MG63 (cell line): ENCODE results near the gene BRD3. TPM values are rescaled to one million over a fixed set of nuclear protein-coding genes. Genes with fewer than 3 reads are reported as not detected.

Source experiments
- DNase-seq: peaks from one replicate; pipeline ENCODE4 v3.0.0-alpha.2; 2020
- H3K27me3 ChIP-seq: fragments of 250-450 bp; sonication (Bioruptor Pico); 2 replicates; pipeline ENCODE4 v1.5.1; 2020; ENCODE audit warnings: mild to moderate bottlenecking, moderate library complexity
- H3K36me3 ChIP-seq: fragments of 250-450 bp; sonication (Bioruptor Pico); 2 replicates; pipeline ENCODE4 v1.5.1; 2020; ENCODE audit warnings: mild to moderate bottlenecking, moderate library complexity
- H3K4me3 ChIP-seq: fragments of 250-450 bp; sonication (Bioruptor Pico); 2 replicates; pipeline ENCODE4 v1.5.1; 2020; ENCODE audit warnings: mild to moderate bottlenecking, moderate library complexity
- H3K9me3 ChIP-seq: fragments of 250-450 bp; sonication (Bioruptor Pico); 2 replicates; pipeline ENCODE4 v1.5.1; 2020; ENCODE audit warnings: mild to moderate bottlenecking, moderate library complexity
- total RNA-seq: library from RNA; depleted of rRNA; stranded (reverse); fragments of >200 nt; shearing (Covaris generic); gene quantifications from 2 replicates; pipeline ENCODE4 v1.2.3, GENCODE V29; 2014; ENCODE audit warnings: low replicate concordance

BRD3 gene
- total RNA-seq, 1 experiment from 2014 or later, result 5.0 TPM

DNA sequence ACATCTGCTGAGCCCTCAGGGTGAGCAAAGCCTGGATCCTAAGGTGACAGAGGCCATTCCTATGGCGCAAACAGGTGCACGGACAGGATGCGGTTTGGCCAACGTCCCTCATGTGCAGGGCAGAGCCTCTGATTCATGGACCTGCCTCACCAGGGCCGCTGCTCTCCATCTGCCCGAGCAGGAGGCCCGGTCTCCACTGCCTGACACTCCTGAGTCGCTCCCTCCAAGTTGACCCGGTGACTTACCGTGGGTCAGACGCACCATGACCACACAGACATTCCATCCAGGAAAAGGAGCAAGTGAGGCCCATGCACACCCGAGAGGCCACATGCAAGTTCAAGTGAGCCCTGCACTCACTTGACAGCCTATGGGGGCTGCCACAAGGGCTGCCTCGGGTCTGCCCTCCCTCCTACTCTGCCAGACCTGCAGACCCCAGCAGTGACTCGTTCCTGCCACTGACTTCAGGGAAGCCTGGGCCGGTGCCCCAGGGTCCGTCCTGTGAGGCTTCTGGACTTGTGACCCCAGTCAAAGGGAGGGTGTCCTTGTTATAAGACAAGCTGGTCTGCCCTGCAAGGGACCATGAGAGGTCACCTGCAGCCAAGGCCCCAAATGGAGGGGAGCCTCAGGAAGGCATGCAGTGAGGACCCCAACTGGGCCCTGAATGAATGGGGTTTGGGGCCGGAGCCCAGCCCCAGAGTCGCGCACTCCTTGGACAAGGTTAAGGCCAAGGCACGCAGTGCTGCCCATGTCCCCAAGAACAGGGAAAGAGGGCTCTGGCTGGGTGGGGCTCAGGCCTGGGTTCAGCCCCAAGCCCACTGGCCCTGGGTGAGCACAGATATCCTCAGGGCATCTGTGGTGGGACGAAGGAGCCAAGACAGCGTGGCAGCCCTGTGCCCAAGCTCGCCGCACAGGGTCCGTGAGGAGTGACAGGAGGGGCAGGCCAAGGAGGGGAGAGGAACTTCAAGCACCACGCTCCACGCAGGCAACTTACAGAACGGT is 32.5 kb downstream of the BRD3 start:
- Histone ChIP-seq H3K27me3 (no peaks in the 10 kb centered on the region), H3K4me3 (no peak overlapping the region), H3K9me3 (peaks cover 8% of the 10 kb centered on the region), H3K36me3 (peaks cover 63% of the 10 kb centered on the region)
- DNase-seq, result no peak

DNA sequence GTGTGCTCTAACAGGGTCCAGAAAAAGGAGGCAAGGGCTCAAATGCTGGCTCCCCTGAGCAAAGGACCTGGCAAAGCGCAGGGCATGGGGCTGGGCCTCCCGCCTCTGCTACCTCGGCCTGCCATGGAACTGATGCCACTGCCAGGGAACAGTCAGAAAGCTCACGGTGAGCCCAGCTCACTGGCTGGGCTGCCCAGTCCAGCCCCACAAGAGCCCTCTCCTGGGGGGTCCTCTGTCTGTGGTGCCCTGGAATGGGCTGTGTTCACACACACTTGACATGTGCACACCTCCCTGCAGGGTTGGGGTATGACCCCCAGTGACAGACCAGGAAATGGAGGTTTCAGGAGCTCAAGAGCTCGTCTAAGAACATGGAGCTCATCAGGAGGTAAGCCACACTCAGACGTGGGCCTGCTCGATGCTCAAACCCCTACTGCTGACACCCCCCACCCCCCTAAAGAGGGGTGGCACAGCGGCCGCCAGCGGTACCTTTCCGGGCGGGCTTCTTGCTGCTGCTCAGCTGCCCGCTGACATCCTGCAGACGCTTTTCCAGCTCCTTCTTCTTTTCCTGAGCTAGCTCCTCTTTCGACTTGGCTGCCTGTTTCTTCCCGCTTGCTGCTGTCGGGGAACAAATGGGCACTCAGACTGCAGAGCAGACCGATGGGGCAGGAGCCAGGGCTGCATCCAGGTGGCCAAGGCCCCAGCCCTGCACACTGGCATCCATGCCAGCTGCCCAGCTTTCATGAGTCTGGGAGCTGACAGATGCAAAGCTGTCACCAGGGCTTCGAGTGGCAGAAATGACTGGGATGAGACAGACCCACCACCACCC is 33.4 kb downstream of the BRD3 start:
- H3K27me3 ChIP-seq, result no peaks in the 10 kb centered on the region
- peaks cover 8% of the 10 kb centered on the region for H3K9me3 ChIP-seq
- H3K36me3 ChIP-seq, result peaks cover 56% of the 10 kb centered on the region
- no peak overlapping the region for H3K4me3 ChIP-seq
- DNase-seq, result no peak

DNA sequence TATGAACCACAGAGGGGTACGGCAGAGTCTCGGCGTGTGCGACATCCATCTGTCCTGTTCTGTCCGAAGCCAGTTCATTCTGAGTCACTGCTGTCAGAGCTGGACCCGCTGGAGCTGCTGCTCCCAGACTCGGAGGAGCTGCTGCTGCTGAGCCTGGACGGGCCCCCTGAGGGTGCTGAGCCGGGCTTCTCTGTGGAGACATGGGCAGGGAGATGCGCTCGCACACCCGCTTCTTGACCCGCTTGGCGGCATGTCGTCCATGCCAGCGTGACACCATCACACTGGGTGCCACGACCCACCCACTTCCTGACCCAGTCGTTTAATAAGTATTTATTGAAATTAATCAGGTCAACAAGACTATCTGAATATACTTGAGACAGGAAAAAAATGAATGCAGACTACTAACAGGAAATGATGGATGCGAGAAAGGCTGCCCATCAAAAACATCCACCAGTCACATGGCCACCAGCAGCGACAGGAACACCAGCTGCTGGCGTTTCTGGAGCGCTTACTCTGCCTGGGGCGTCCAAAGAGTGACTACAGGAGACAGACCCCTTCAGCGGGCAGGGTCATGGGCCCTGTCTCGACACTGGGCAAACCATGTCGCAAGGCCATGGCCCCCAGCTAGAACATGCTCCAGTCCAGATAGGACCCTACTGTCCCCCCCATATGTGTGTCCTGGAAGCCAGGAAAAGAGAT is 34.2 kb downstream of the BRD3 start:
- DNase-seq, result no peak
- H3K27me3 ChIP-seq, result no peaks in the 10 kb centered on the region
- H3K4me3 ChIP-seq, result no peak overlapping the region
- peaks cover 48% of the 10 kb centered on the region for H3K36me3 ChIP-seq
- peaks cover 8% of the 10 kb centered on the region for H3K9me3 ChIP-seq

DNA sequence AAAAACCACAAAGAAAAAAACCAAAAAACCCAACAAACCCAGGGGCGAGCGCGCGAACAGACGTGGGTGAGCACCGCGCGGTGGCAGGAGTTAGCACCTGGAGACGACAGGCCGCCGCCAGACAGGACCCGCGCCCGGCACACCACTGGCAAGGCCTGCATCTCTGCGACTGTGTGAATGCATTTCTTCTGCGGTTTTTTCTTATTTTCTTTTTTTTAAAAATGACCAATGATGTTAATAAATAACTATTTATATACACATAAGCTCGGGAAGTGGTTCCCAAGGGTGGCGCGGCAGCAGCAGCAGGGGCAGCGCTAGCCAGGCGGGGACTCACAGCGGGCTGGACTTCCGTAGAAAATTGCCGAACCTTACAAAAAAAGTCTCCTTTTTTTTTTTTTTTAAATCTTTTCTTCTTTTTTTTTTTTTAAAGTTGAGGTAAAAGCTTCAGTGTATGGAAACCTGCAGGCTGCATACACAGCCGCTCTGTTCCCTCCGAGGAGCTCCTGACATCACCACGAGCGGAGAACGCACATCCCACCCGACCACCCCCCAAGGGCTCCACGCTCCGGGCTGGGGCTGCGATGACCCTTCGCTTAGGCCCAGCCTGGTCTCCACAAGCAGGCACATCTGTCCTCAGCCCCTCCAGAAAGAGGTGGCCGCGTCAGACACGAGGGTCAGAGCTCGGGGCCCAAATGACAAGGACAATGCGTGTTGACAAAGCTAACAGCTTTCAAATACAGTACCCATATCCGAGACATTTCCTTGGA is 35.2 kb downstream of the BRD3 start:
- no peak for DNase-seq
- Histone ChIP-seq H3K9me3 (no peaks in the 10 kb centered on the region), H3K27me3 (no peaks in the 10 kb centered on the region), H3K4me3 (no peak overlapping the region), H3K36me3 (peaks cover 40% of the 10 kb centered on the region)

DNA sequence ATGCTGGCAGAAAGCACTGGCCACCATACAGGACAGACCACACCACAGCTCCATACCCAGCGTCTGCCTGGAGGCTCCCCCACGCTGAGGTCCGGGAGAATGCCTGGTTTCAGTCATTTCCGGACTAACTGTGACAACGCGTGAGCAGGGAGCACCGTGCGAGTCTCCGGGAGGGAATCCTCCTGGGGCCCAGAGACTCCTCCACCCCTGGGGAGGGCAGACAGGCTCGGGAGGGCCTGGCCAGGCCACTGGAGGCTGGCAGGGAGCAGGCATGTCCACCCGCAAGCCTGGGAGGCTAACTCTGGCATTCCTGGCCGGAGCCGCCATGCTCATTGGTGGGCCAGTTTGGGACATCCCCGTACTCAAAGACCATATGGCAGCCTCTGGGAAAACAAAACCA is 36.0 kb downstream of the BRD3 start:
- Histone ChIP-seq H3K36me3 (peaks cover 34% of the 10 kb centered on the region), H3K4me3 (no peak overlapping the region), H3K27me3 (no peaks in the 10 kb centered on the region), H3K9me3 (no peaks in the 10 kb centered on the region)
- DNase-seq, result no peak

DNA sequence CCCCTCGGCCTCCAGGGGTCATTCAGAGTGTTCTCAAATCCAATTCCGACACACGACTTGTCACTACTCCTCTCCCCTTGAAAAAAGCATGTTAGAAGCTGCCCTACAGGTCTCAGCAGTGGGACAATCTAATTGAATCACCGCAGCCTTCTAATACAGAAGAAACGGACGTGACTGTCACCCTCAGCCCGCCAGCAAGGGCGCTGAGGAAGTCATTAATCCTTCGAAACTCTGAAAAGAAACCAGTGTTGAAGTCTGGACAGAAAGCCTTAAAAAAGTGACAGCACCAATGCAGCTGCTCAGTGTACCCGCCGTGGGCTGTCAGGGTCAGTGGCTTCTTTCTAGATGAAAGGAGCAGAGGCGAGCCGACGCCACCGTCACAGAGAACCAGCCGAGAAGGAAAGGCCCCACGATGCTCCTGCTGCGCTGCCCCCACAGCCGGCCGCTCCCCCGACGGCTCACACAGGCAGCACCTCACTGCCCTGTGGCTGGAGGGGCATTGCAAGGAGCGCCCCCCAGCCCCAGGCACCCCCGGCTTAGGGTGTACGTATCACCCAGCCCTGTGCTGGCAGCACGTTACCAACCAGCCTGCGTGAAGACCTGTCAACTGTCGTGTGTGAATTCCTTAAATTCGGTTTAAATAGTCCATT is 36.9 kb downstream of the BRD3 start:
- Histone ChIP-seq H3K27me3 (no peaks in the 10 kb centered on the region), H3K36me3 (peaks cover 33% of the 10 kb centered on the region), H3K9me3 (no peaks in the 10 kb centered on the region), H3K4me3 (no peak overlapping the region)
- DNase-seq, result no peak

DNA sequence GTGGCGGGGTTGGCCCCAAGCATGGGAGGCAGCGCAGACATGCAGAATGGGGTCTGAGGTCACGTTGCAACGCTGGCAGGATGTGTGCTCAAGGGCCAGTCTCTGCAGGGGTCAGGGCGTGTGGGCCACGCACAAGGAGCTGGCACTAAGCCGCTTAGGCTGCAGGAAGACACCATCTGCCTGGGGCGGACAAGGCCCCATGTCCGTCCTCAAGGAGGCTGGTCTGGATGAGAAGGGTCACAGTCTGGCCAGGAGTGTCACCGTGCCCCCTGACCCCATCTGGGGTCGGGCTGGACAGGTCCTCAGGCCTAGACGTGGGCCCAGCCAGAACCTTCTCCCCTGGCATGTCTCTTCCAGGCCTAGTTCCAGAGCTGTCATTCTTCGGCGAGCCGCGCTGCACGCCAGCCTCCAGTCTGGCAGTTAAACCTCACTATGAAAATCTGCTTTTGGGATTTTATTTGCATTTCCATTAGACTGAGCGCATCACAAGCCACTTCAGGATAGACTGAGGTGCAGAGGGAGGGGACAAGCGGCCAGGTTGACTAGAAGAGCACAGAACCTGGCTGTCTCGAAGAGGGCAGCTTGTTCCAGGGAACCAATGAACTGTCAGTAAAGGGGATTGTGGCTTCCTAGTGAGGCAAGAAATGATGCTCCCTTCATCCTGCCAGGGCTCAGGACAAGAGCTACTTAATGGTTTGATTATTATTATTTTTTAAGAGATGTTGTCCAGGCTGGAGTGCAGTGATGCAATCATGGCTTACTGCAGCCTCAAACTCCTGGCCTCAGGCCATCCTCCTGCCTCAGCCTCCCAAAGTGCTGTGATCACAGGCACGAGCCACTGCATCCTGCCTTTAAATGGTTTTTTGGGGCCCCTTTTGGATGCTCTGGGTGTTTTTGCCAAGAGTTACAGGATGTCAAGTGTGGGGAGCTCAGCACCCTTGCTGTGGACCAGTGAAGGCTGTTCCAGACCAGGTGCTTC is 38.3 kb downstream of the BRD3 start:
- no peaks in the 10 kb centered on the region for H3K27me3 ChIP-seq
- peaks cover 25% of the 10 kb centered on the region for H3K36me3 ChIP-seq
- no peaks in the 10 kb centered on the region for H3K9me3 ChIP-seq
- DNase-seq, result no peak
- no peak overlapping the region for H3K4me3 ChIP-seq

DNA sequence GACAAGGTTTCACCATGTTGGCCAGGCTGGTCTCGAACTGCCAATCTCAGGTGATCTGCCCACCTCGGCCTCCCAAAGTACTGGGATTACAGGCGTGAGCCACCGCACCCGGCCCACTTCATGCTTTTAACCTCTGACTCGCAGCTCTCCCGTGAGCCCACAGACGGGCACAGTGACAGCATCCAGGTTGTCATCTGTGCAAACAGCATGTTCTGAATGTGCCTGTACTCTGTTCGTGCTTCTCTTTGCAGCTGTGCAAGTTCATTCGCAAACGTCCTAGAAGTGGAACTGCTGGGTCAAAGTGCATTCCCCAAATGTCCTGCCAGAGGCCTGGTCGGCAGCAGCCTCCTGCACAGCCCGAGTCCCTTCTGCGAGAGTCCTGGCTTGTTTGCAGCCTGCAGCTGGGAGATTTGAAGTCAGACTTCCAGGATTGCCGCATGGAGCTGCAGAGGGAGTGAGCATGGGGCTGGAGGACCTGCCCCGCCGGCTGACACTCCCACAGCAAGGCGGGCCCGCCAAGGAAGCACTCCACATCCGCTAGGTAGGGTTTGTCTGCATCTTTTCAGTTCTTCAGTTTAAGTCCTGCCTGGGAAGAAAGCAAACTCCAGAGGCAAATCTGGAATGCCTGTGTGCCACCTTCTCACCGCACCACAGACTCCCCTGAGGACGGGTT is 39.1 kb downstream of the BRD3 start:
- DNase-seq, result no peak
- no peaks in the 10 kb centered on the region for H3K27me3 ChIP-seq
- no peaks in the 10 kb centered on the region for H3K9me3 ChIP-seq
- no peak overlapping the region for H3K4me3 ChIP-seq
- H3K36me3 ChIP-seq, result peaks cover 25% of the 10 kb centered on the region

DNA sequence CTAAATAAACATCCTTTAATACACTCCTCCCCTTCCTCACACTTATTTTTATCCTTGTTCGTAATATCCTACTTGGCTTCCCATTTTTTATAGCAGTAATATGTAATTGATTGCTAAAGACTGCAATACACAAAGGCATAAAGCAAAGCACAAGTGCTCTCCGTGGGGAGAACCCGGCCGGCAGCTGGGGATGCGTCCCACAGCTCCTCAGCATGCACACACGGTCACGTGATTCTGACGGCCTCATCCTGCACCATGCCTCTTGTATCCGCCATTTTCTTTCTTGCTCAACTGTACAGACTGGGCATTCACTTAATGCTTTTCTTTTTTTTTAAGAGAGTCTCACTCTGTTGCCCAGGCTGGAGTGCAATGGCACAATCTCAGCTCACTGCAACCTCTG is 39.8 kb downstream of the BRD3 start:
- Histone ChIP-seq H3K9me3 (no peaks in the 10 kb centered on the region), H3K36me3 (peaks cover 21% of the 10 kb centered on the region), H3K4me3 (no peak overlapping the region), H3K27me3 (no peaks in the 10 kb centered on the region)
- DNase-seq, result no peak

DNA sequence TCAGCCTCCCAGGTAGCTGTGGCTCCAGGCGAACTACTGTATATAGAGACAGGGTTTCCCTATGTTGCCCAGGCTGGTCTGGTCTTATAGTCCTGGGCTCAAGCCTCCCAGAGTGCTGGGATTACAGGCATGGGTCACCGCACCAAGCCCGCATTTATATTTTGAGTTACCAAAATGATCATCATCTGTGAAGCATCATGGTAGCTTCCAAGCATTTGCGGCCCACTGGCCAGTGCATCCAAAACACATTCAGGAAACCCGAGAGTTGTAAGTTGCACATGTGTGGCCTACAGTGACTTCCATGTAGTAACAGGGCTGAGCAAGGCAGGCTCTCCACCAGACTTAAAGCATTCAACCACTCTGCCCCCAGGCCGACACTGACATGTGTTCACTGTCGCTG is 40.3 kb downstream of the BRD3 start:
- Histone ChIP-seq H3K36me3 (peaks cover 19% of the 10 kb centered on the region), H3K27me3 (no peaks in the 10 kb centered on the region), H3K9me3 (no peaks in the 10 kb centered on the region), H3K4me3 (no peak overlapping the region)
- no peak for DNase-seq

DNA sequence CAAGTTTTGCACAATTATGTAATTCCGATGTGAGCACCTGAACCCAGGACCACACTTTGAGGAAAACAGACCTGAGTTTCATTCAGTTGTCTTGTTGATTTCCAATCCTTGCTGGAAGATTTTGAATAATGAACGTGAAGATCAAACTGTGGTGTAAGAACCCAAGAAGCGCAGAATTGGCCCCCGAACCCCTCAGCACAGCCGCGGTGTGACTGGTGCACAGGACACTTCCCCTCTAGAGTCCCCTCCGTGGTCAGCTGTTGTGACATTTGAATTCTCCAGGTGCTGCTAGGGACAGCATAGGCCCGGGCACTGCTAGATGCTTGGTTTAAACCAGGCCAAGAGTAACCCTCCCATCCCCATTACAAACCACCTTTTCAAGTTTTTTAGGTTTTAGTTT is 40.8 kb downstream of the BRD3 start:
- Histone ChIP-seq H3K36me3 (peaks cover 19% of the 10 kb centered on the region), H3K27me3 (no peaks in the 10 kb centered on the region), H3K4me3 (no peak overlapping the region), H3K9me3 (no peaks in the 10 kb centered on the region)
- no peak for DNase-seq

DNA sequence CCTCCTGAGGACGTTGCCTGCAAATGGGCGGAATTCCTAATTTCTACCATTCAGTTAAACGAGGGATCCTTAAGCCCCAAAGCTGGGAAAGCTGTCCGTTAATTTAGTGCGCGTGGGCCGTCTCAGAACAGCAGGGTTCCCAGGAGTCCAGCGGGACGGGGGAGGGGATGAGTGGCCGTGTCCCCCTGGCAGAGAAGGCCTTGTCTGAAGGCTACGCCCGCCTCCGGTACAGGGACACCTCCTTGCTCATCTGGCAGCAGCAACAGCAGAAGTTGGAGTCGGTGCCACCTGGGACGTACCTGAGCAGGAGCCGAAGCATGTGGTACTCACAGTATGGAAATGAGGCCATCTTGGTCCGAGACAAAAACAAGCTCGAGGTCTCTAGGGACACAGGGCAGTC is 41.2 kb downstream of the BRD3 start:
- H3K36me3 ChIP-seq, result peaks cover 16% of the 10 kb centered on the region
- no peaks in the 10 kb centered on the region for H3K9me3 ChIP-seq
- no peak for DNase-seq
- H3K4me3 ChIP-seq, result no peak overlapping the region
- no peaks in the 10 kb centered on the region for H3K27me3 ChIP-seq

DNA sequence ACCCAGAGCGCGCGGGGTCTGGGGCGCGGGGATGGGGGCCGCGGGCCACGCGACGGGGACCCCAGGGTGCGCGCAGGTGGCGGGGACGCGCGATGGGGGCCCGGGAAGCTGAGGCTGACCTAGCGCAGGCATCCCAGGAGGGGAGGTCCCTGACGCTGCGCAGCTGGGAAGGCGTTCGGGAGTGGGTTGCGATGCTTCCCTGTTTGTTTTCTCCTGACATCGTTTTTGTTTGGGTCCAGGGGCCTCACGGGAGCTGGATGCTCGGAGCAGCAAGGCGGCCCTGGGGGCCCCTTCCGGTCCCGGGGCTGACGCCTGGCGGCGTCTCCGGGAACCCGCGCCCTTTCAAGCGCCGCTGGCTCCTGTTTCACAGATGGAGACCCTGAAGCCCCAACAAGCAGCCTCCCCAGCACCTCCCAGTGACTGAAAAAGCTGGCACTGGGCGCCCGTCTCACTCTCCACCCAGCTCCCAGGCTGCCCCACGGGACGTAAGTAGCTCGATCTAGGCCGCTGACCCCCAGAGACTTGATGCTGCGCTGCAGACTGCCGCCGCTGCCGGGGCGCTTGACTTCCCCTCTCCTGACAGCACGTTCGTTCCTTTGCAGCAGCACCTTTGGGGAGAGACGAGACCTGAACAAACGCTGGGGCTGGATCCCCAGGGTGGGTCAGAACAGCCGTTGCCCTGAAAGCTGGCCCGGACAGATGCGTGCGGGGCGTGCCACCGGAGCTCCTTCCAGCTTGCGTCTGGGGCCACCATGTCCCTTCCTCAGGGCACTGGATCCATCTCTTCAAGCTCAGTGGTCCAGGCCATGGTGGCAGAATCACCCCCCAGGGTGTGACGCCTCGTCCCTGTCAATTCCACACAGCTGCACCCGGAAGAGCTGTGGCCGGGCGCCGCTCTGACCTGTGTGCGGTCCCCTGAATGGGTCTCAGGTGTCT is 42.0 kb downstream of the BRD3 start:
- Histone ChIP-seq H3K9me3 (no peaks in the 10 kb centered on the region), H3K4me3 (peak overlapping the region; percentile 65), H3K36me3 (peaks cover 12% of the 10 kb centered on the region), H3K27me3 (no peaks in the 10 kb centered on the region)
- peak; percentile 41 for DNase-seq
